HL-60 (cell line): ENCODE data around the gene NID2.

ENCODE experiments used
- CTCF ChIP-seq: IDR thresholded peaks from one replicate; pipeline ENCODE4 v1.5.1; 2011; ENCODE audit warnings: low read length, control low read depth, inconsistent platforms; ENCODE audit not compliant: insufficient read depth
- POLR2AphosphoS5 ChIP-seq: IDR thresholded peaks from 2 replicates; pipeline ENCODE4 v1.6.1; 2012; ENCODE audit warnings: low read depth
- REST ChIP-seq: IDR thresholded peaks from 2 replicates; pipeline ENCODE4 v1.6.1; 2012; ENCODE audit warnings: low read depth; ENCODE audit not compliant: insufficient replicate concordance
- SPI1 ChIP-seq: IDR thresholded peaks from 2 replicates; pipeline ENCODE4 v1.6.1; 2012; ENCODE audit warnings: low read depth, mild to moderate bottlenecking, borderline replicate concordance

- no peak for TF ChIP-seq CTCF
- TF ChIP-seq POLR2AphosphoS5, result no peak
- TF ChIP-seq SPI1, result no peak
- TF ChIP-seq REST, result no peak
Measured at GRCh38 chr14:52076334-52076733, 7.5 kb upstream of the NID2 start.
